Prostate gland (tissue), 2 donors: ENCODE data around the gene CHIC2.
"Not testable (repeated sequence)": the region's sequence is repeated elsewhere in the genome, so short reads cannot be mapped to it uniquely, and the experiment has no call there.

Experiments
- POLR2A ChIP-seq: fragments of 450-650 bp; IDR thresholded peaks from one replicate; pipeline ENCODE4 v1.6.1; 2016; ENCODE audit warnings: antibody characterized with exemption, mild to moderate bottlenecking
- TF ChIP-seq, protein P1 (sequence below), 4 experiments: fragments of 200-600 bp in 2 of 4; fragments of 450-650 bp in 2 of 4; sonication (generic) in 2 of 4; IDR thresholded peaks; 1 replicate in 3 of 4; 2 replicates in 1 of 4; pipeline ENCODE4 v1.5.1; 2016 to 2019; ENCODE audit warnings: antibody characterized with exemption in 4 of 4, mild to moderate bottlenecking in 2 of 4, moderate library complexity in 2 of 4

DNA sequence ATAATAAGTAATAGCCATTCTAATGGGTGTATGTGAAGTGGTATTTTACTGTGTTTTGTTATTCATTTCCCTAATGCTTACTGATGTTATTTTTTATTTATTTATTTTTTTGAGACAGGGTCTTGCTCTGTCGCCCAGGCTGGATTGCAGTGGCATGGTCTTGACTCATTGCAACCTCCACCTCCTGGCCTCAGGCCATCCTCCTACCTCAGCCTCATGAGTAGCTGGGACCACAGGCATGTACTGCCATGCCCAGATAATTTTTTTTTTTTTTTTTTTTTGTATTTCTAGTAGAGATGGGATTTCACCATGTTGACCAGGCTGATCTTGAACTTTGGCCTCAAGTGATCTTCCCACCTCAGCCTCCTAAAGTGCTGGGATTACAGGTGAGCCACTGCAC is 48.8 kb upstream of the CHIC2 start:
- TF ChIP-seq, protein P1, sequence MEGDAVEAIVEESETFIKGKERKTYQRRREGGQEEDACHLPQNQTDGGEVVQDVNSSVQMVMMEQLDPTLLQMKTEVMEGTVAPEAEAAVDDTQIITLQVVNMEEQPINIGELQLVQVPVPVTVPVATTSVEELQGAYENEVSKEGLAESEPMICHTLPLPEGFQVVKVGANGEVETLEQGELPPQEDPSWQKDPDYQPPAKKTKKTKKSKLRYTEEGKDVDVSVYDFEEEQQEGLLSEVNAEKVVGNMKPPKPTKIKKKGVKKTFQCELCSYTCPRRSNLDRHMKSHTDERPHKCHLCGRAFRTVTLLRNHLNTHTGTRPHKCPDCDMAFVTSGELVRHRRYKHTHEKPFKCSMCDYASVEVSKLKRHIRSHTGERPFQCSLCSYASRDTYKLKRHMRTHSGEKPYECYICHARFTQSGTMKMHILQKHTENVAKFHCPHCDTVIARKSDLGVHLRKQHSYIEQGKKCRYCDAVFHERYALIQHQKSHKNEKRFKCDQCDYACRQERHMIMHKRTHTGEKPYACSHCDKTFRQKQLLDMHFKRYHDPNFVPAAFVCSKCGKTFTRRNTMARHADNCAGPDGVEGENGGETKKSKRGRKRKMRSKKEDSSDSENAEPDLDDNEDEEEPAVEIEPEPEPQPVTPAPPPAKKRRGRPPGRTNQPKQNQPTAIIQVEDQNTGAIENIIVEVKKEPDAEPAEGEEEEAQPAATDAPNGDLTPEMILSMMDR (IDR thresholded peaks at IDR 0.05): not testable (repeated sequence)
- TF ChIP-seq POLR2A: not testable (repeated sequence)
